B cell (primary cell): ENCODE data around the gene SALL1. TPM values are rescaled to one million over a fixed set of nuclear protein-coding genes. Genes with fewer than 3 reads are reported as not detected.

Experiments used
- ATAC-seq: fragments of 200-7000 bp; cut with Tn5 transposase; one replicate; pipeline ENCODE4 v1.10.0; 2021; ENCODE audit warnings: low read depth, mild to moderate bottlenecking, moderate number of reproducible peaks, moderate library complexity
- CTCF ChIA-PET: fragments of 350-600 bp; sonication (Branson Sonifier 250); formaldehyde crosslinking; loops from one replicate; lab custom pipeline; 2021; ENCODE audit warnings: antibody characterized with exemption, inconsistent platforms; lab: Charles Lee
- POLR2A ChIA-PET: fragments of 350-600 bp; sonication (Branson Sonifier 250); formaldehyde crosslinking; loops from one replicate; lab custom pipeline; 2021; ENCODE audit warnings: antibody characterized with exemption; lab: Charles Lee
- DNase-seq: peaks from one replicate; pipeline ENCODE4 v3.0.0; 2013
- H2AFZ ChIP-seq: 2 replicates; pipeline ENCODE4 v1.6.1; 2012; ENCODE audit warnings: mild to moderate bottlenecking, low read depth, low read length; ENCODE audit not compliant: insufficient read depth, poor library complexity, severe bottlenecking
- H3K27ac ChIP-seq, 2 donors: 1 replicate in 1 of 2; 2 replicates in 1 of 2; pipeline ENCODE4 v1.5.1; 2012 to 2013; ENCODE audit warnings: low read length in 2 of 2, mild to moderate bottlenecking in 2 of 2, moderate library complexity in 1 of 2
- H3K27me3 ChIP-seq, 4 experiments: fragments of 200-600 bp in 1 of 4; sonication (generic) in 1 of 4; replicated peaks in 1 of 4; 1 replicate in 2 of 4; 2 replicates in 2 of 4; pipeline versions ENCODE4 v1.6.1 to v1.7.0; 2013 to 2016; ENCODE audit warnings: low read length in 3 of 4, mild to moderate bottlenecking in 2 of 4, mixed read lengths in 1 of 4, moderate library complexity in 1 of 4; ENCODE audit not compliant: insufficient read depth in 4 of 4, control insufficient read depth in 3 of 4; ENCODE audit errors: control extremely low read depth in 1 of 4
- H3K36me3 ChIP-seq, 2 experiments: replicated peaks in 1 of 2; 1 replicate in 1 of 2; 2 replicates in 1 of 2; pipeline versions ENCODE4 v1.6.1 to v1.7.1; 2013; ENCODE audit warnings: low read length in 1 of 2; ENCODE audit not compliant: insufficient read depth in 2 of 2, control insufficient read depth in 1 of 2; ENCODE audit errors: control extremely low read depth in 1 of 2, extremely low read depth in 1 of 2
- H3K4me1 ChIP-seq, 2 donors: fragments of 200-600 bp in 1 of 2; sonication (generic) in 1 of 2; 1 replicate in 1 of 2; 2 replicates in 1 of 2; pipeline versions ENCODE4 v1.5.1 to v1.6.1; 2013 to 2017; ENCODE audit warnings: low read length in 2 of 2; ENCODE audit not compliant: control insufficient read depth in 2 of 2, insufficient read depth in 2 of 2
- H3K4me2 ChIP-seq: replicated peaks from 2 replicates; pipeline ENCODE3; 2012; ENCODE audit warnings: mild to moderate bottlenecking, low read depth, low read length; ENCODE audit not compliant: poor library complexity, severe bottlenecking
- H3K4me3 ChIP-seq, 5 experiments: fragments of 200-600 bp in 1 of 5; sonication (generic) in 1 of 5; 1 replicate in 3 of 5; 2 replicates in 2 of 5; pipeline versions ENCODE4 v1.5.1 to v1.7.0; 2011 to 2016; ENCODE audit warnings: low read length in 4 of 5, mild to moderate bottlenecking in 4 of 5, low read depth in 2 of 5, control low read depth in 1 of 5, moderate library complexity in 1 of 5; ENCODE audit not compliant: insufficient read depth in 1 of 5; ENCODE audit errors: control extremely low read depth in 1 of 5, extremely low read depth in 1 of 5
- H3K79me2 ChIP-seq: fragments of 200-600 bp; sonication (generic); one replicate; pipeline ENCODE4 v1.6.0; 2016; ENCODE audit warnings: low read length; ENCODE audit not compliant: control insufficient read depth, insufficient read depth
- H3K9ac ChIP-seq: fragments of 200-600 bp; sonication (generic); 2 replicates; pipeline ENCODE4 v1.6.1; 2017; ENCODE audit warnings: mild to moderate bottlenecking, low read length, moderate library complexity
- H3K9me3 ChIP-seq, 3 donors: one replicate each; pipeline versions ENCODE4 v1.6.1 to v1.7.1; 2013; ENCODE audit warnings: low read length in 2 of 3; ENCODE audit not compliant: control insufficient read depth in 2 of 3, insufficient read depth in 1 of 3; ENCODE audit errors: control extremely low read depth in 1 of 3
- H4K20me1 ChIP-seq: 2 replicates; pipeline ENCODE4 v1.6.0; 2012; ENCODE audit warnings: mild to moderate bottlenecking, low read length; ENCODE audit not compliant: insufficient read depth, control insufficient read depth, poor library complexity, severe bottlenecking
- H3K27ac Mint-ChIP-seq: one replicate; pipeline ENCODE4 v1.8.0; 2021; ENCODE audit warnings: mixed read lengths
- H3K27me3 Mint-ChIP-seq: one replicate; pipeline ENCODE4 v1.8.0; 2021; ENCODE audit warnings: mixed read lengths
- H3K4me1 Mint-ChIP-seq: one replicate; pipeline ENCODE4 v1.8.0; 2021; ENCODE audit warnings: mixed read lengths
- H3K4me3 Mint-ChIP-seq: one replicate; pipeline ENCODE4 v1.8.0; 2021; ENCODE audit warnings: mixed read lengths
- H3K9me3 Mint-ChIP-seq: one replicate; pipeline ENCODE4 v1.8.0; 2022; ENCODE audit warnings: mixed read lengths; ENCODE audit not compliant: insufficient read depth
- CTCF ChIP-seq: fragments of 200-600 bp; IDR thresholded peaks from one replicate; pipeline ENCODE4 v1.8.0; 2022; ENCODE audit warnings: antibody characterized with exemption, mild to moderate bottlenecking
- EZH2 ChIP-seq: IDR thresholded peaks from 2 replicates; pipeline ENCODE4 v1.6.1; 2012; ENCODE audit warnings: borderline replicate concordance, low read depth, mild to moderate bottlenecking, moderate library complexity, low read length; ENCODE audit not compliant: insufficient read depth, poor library complexity, severe bottlenecking
- WGBS: methylation state at CpG from one replicate; pipeline ENCODE4 v1.1.5; 2013; ENCODE audit warnings: missing lambda C conversion rate; ENCODE audit not compliant: insufficient coverage; 5-methylcytosine and 5-hydroxymethylcytosine counted together
- intact Hi-C: fragments of 100-400 bp; cut with micrococcal nuclease; formaldehyde crosslinking; loops from one replicate; pipeline ENCODE4 v1.10.0; 2022
- polyA plus RNA-seq: library from polyadenylated mRNA; depleted of rRNA; stranded (reverse); fragments of >200 nt; gene quantifications from 2 replicates; pipeline ENCODE4 v1.2.3, GENCODE V29; 2012
- total RNA-seq, 2 donors: library from RNA; stranded (reverse); fragments of 120-200 nt in 1 of 2; gene quantifications; 1 replicate in 1 of 2; 2 replicates in 1 of 2; pipeline versions ENCODE4 v1.2.3 to v1.2.4, GENCODE V29; 2013 to 2022

Gene SALL1
- total and polyA plus RNA-seq, 2 donors (not counting 1 experiment from before 2014, with no cell fraction given) = not detected

GRCh38 chr16:51134876-51135275, 16.2 kb downstream of the SALL1 start:
- H3K36me3 ChIP-seq = no peaks in the 10 kb centered on the region
- POLR2A ChIA-PET = no interaction called here
- H3K4me3 ChIP-seq = no peak overlapping the region
- H3K9me3 Mint-ChIP-seq = no peaks in the 10 kb centered on the region
- H3K9ac ChIP-seq = no peak overlapping the region
- TF ChIP-seq CTCF = no peak
- no peak for TF ChIP-seq EZH2
- ATAC-seq = no peak
- WGBS = 22% methylated on average over 28 of the region's 34 CpGs
- no peaks in the 10 kb centered on the region for H4K20me1 ChIP-seq
- DNase-seq = no peak
- H3K9me3 ChIP-seq = peaks cover 0 to 22% (median 0%) of the 10 kb centered on the region in 3 donors
- H3K27ac Mint-ChIP-seq = no peak overlapping the region
- H3K27me3 Mint-ChIP-seq = peaks cover 35% of the 10 kb centered on the region
- intact Hi-C loops = no loop called here
- no peaks in the 10 kb centered on the region for H3K79me2 ChIP-seq
- no peaks in the 10 kb centered on the region for H3K4me1 ChIP-seq
- no peak overlapping the region for H3K27ac ChIP-seq
- peaks cover 0 to 18% (median 2%) of the 10 kb centered on the region in 4 experiments for H3K27me3 ChIP-seq
- H3K4me1 Mint-ChIP-seq = no peaks in the 10 kb centered on the region
- H2AFZ ChIP-seq = no peak overlapping the region
- no peak overlapping the region for H3K4me2 ChIP-seq
- no peak overlapping the region for H3K4me3 Mint-ChIP-seq
- CTCF ChIA-PET = no interaction called here

GRCh38 chr16:51134269-51134812, 16.7 kb downstream of the SALL1 start:
- 9% methylated on average over 40 of the region's 44 CpGs for WGBS
- Histone ChIP-seq H3K9ac (no peak overlapping the region), H3K4me3 (no peak overlapping the region), H3K4me1 (no peaks in the 10 kb centered on the region), H3K36me3 (no peaks in the 10 kb centered on the region), H3K9me3 (peaks cover 0 to 22% (median 0%) of the 10 kb centered on the region in 3 donors), H3K4me2 (no peak overlapping the region), H4K20me1 (no peaks in the 10 kb centered on the region), H3K27ac (no peak overlapping the region), H3K79me2 (no peaks in the 10 kb centered on the region), H3K27me3 (peaks cover 0 to 18% (median 2%) of the 10 kb centered on the region in 4 experiments), H2AFZ (no peak overlapping the region)
- intact Hi-C loops = no loop called here
- no peak for TF ChIP-seq EZH2
- TF ChIP-seq CTCF = no peak
- ChIA-PET POLR2A (no interaction called here), CTCF (no interaction called here)
- Mint-ChIP-seq H3K4me1 (no peaks in the 10 kb centered on the region), H3K27ac (no peak overlapping the region), H3K9me3 (no peaks in the 10 kb centered on the region), H3K4me3 (no peak overlapping the region), H3K27me3 (peaks cover 35% of the 10 kb centered on the region)
- no peak for DNase-seq
- no peak for ATAC-seq
